Measurements from ENCODE around the gene TMEM165.

The TMEM165 gene

DNA sequence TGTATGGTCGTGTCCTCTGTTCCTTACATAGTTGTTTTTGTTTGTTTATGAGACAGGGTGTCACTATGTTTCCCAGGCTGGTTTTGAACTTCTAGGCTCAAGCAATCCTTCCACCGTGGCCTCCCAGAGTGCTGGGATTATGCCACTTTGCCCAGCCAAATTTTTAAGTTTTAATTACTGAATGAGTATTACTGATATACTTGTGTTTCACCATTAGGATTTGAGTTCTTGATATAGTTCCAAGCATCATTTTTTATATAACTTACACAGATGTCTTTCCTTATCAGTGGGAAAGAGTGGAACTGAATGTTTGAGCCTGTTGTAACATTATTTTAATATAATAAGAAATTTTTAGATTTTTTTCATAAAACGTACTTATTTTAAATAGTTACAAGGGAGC, 20.4 kb downstream of the TMEM165 start:
- TF ChIP-seq TAF1 (IDR thresholded peaks at IDR 0.05; ENCODE audit: borderline replicate concordance, insufficient read depth, low read length) = no peak
- no peak for TF ChIP-seq POLR2AphosphoS5 (IDR thresholded peaks at IDR 0.05; ENCODE audit: low read depth, low read length)
- TF ChIP-seq FOXP2 (optimal IDR thresholded peaks at IDR 0.05; ENCODE audit: borderline replicate concordance, extremely low read depth, extremely low read length, insufficient read depth) = no peak
- TF ChIP-seq SIN3A (IDR thresholded peaks at IDR 0.05; ENCODE audit: borderline replicate concordance, insufficient read depth, low read length) = no peak
- TF ChIP-seq, protein P1, sequence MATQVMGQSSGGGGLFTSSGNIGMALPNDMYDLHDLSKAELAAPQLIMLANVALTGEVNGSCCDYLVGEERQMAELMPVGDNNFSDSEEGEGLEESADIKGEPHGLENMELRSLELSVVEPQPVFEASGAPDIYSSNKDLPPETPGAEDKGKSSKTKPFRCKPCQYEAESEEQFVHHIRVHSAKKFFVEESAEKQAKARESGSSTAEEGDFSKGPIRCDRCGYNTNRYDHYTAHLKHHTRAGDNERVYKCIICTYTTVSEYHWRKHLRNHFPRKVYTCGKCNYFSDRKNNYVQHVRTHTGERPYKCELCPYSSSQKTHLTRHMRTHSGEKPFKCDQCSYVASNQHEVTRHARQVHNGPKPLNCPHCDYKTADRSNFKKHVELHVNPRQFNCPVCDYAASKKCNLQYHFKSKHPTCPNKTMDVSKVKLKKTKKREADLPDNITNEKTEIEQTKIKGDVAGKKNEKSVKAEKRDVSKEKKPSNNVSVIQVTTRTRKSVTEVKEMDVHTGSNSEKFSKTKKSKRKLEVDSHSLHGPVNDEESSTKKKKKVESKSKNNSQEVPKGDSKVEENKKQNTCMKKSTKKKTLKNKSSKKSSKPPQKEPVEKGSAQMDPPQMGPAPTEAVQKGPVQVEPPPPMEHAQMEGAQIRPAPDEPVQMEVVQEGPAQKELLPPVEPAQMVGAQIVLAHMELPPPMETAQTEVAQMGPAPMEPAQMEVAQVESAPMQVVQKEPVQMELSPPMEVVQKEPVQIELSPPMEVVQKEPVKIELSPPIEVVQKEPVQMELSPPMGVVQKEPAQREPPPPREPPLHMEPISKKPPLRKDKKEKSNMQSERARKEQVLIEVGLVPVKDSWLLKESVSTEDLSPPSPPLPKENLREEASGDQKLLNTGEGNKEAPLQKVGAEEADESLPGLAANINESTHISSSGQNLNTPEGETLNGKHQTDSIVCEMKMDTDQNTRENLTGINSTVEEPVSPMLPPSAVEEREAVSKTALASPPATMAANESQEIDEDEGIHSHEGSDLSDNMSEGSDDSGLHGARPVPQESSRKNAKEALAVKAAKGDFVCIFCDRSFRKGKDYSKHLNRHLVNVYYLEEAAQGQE (IDR thresholded peaks at IDR 0.05; ENCODE audit: insufficient read depth in 1 of 2, low read depth in 2 of 2, low read length in 2 of 2) = no peak

DNA sequence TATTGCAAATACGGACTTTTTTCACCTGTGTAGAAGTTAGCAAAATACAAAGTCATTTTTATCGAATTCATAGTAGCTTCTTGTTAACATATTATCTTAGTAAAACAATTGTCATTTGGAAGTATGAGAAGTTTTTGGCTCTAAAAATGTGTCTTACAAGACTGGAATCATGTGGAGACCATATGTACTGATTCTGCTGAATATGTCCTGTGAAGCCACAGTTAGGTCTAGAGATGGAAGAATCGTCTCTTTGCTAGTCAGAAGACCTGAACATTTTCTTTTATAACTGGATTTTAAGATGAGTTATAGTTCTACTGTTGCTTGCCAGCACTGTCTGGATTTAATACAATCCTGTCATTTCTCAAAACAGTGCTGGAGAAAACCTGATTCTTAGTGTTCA, 29.0 kb downstream of the TMEM165 start:
- no peak for TF ChIP-seq SIN3A (IDR thresholded peaks at IDR 0.05; ENCODE audit: borderline replicate concordance, insufficient read depth, low read length)

DNA sequence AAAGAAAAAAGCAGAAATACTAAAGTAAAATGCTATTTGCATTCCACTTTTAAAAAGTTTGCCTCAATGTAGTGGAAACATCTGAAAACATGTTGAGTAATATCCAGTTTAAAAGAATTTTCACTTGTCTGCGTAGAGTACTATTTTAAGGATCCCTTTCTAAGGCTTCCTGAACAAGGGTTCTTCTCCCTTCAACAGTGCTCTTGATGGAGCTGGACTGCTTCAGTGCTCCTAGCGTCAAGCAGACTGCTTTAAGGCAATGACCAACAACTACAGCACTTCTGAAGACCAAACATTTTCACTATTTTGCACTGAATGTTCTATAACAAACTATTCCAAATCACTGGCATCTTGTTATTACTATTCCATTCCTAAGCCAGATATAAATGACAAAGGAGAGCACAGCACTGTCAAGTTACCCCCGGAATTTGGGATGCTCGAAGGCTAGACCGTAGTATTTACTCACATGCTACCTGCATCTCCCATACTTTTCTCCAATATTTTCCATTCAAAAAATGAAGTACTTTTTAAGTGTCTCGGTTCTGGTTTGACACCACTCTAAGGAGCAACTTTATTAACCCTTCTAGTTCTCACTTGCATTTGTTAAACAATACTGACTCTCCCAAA, 36.1 kb downstream of the TMEM165 start:
- no peak for TF ChIP-seq POLR2AphosphoS5 (IDR thresholded peaks at IDR 0.05; ENCODE audit: low read depth, low read length)
- TF ChIP-seq FOXP2 (optimal IDR thresholded peaks at IDR 0.05; ENCODE audit: borderline replicate concordance, extremely low read depth, extremely low read length, insufficient read depth) = no peak

DNA sequence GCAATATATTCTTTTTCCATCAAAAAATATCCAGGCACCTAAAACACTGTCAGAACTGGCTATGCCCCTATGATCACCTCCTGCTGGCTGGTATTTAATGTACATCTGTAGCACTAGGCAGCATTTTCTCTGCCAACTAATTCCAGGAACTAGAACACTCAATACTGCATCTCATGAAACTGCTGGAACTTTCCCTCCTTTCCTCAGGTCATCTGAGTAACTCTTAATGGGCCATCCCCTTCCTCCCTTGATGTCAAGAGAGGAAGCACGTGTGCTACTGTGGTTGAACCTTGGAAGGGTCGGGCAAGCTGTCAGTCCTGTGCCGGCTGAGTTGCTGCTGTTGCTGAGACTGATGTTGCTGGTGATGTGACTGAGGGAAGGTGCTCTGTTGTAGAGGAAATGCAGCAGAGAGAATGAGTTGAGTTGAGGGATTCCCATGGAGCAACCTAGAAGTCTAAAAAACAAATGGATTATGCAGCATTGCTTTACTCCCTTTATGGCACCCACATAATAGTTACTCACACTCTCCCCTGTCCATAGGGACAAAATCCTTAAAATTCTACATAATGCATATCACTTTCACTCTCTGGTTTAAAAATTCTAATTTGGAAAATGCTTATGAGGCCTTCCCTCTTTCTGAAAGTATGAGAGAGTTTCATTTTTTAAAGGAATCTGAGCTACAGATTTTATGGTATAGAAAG, 39.5 kb downstream of the TMEM165 start:
- TF ChIP-seq, protein P1 (IDR thresholded peaks at IDR 0.05; ENCODE audit: insufficient read depth in 1 of 2, low read depth in 2 of 2, low read length in 2 of 2) = no peak

DNA sequence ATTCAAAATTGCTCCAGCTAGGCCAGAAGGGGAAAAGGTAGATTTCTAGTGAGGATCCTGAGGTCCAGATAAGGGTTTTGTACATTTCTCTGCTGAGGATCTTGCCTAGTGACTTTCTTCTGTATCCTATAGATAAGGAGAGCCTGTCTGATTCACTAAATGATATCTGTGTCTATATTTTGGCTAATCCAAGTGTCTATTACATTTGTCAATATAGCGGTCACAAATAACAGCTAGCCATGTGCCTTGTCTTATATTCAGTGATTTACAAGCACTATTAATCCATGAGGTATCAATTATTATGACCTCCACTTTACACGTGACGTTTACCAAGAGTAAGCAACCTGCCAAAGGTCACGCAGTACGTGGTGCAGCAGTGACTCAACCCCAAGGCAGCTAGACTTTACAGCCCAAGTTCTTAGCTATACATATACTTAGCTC, 41.6 kb downstream of the TMEM165 start:
- TF ChIP-seq POLR2AphosphoS5 (IDR thresholded peaks at IDR 0.05; ENCODE audit: low read depth, low read length) (no peak), TAF1 (IDR thresholded peaks at IDR 0.05; ENCODE audit: borderline replicate concordance, insufficient read depth, low read length) (no peak), SIN3A (IDR thresholded peaks at IDR 0.05; ENCODE audit: borderline replicate concordance, insufficient read depth, low read length) (no peak), FOXP2 (optimal IDR thresholded peaks at IDR 0.05; ENCODE audit: borderline replicate concordance, extremely low read depth, extremely low read length, insufficient read depth) (no peak)
- TF ChIP-seq, protein P1 (IDR thresholded peaks at IDR 0.05; ENCODE audit: insufficient read depth in 1 of 2, low read depth in 2 of 2, low read length in 2 of 2) = no peak

DNA sequence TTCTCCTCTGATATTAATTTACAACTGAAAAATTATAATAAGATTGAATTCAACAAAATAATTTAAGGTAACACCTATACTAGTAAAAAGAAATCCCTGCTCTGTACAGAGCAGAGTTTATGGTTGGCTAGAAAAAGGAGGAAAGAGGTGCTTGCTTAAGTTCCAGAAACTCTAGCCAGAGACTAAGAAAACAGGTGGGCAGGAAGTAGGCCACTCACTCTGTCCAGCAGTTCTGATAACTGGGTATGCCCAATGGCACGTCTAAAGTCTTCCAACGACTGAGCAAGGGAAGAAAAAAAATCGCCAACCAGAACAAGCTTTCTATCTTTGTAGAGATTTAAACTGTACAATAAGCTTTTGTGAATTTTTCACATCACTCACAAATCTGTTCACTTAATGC, 42.1 kb downstream of the TMEM165 start:
- TF ChIP-seq POLR2AphosphoS5 (IDR thresholded peaks at IDR 0.05; ENCODE audit: low read depth, low read length) = no peak
- no peak for TF ChIP-seq TAF1 (IDR thresholded peaks at IDR 0.05; ENCODE audit: borderline replicate concordance, insufficient read depth, low read length)
- TF ChIP-seq SIN3A (IDR thresholded peaks at IDR 0.05; ENCODE audit: borderline replicate concordance, insufficient read depth, low read length) = no peak
- TF ChIP-seq FOXP2 (optimal IDR thresholded peaks at IDR 0.05; ENCODE audit: borderline replicate concordance, extremely low read depth, extremely low read length, insufficient read depth) = no peak
- TF ChIP-seq, protein P1 (IDR thresholded peaks at IDR 0.05; ENCODE audit: insufficient read depth in 1 of 2, low read depth in 2 of 2, low read length in 2 of 2) = no peak

All from PFSK-1 (cell line).